K562 (cell line): ENCODE data around the gene ZSCAN29. TPM values are rescaled to one million over a fixed set of nuclear protein-coding genes. Genes with fewer than 3 reads are reported as not detected.

Experiments
- DACH1 ChIP-seq: fragments of 450-650 bp; IDR thresholded peaks from 2 replicates; pipeline ENCODE4 v1.6.1; 2018; ENCODE audit not compliant: partially characterized antibody
- ETV5 ChIP-seq: sonication (generic); formaldehyde crosslinking; IDR thresholded peaks from 2 replicates; pipeline ENCODE4 v1.4.0; 2020; ENCODE audit warnings: low read depth, mild to moderate bottlenecking, missing genetic modification reagents
- HDAC2 ChIP-seq: fragments of 450-650 bp; IDR thresholded peaks from 2 replicates; pipeline ENCODE4 v1.6.1; 2016; ENCODE audit warnings: mild to moderate bottlenecking
- NBN ChIP-seq: fragments of 450-650 bp; IDR thresholded peaks from 2 replicates; pipeline ENCODE4 v1.6.1; 2016; ENCODE audit warnings: low read depth, mild to moderate bottlenecking
- NELFE ChIP-seq: IDR thresholded peaks from 2 replicates; pipeline ENCODE4 v1.6.1; 2011; ENCODE audit warnings: mild to moderate bottlenecking; ENCODE audit not compliant: insufficient read depth, insufficient read length
- PCBP2 ChIP-seq: fragments of 200-400 bp; formaldehyde crosslinking; IDR thresholded peaks from 2 replicates; pipeline ENCODE4 v1.6.1; 2018; ENCODE audit warnings: low read length, low read depth, mild to moderate bottlenecking, moderate library complexity; ENCODE audit not compliant: poor library complexity, severe bottlenecking
- PHF8 ChIP-seq: fragments of 200-600 bp; sonication (generic); IDR thresholded peaks from 2 replicates; pipeline ENCODE4 v1.6.1; 2012; ENCODE audit warnings: mixed run types, mild to moderate bottlenecking, inconsistent platforms, low read length, moderate library complexity, borderline replicate concordance
- RCOR1 ChIP-seq, 2 experiments: IDR thresholded peaks; 2 replicates each; pipeline ENCODE4 v1.6.1; 2012; ENCODE audit warnings: low read depth in 2 of 2, low read length in 2 of 2, borderline replicate concordance in 1 of 2, improper control_type of control experiment in 1 of 2
- SAFB2 ChIP-seq: fragments of 200-400 bp; formaldehyde crosslinking; IDR thresholded peaks from 2 replicates; pipeline ENCODE4 v1.6.1; 2018; ENCODE audit warnings: borderline replicate concordance, low read length, low read depth, moderate library complexity; ENCODE audit not compliant: severe bottlenecking
- TBP ChIP-seq: optimal IDR thresholded peaks from 2 replicates; pipeline ENCODE3; 2011; ENCODE audit warnings: low read depth, low read length, improper control_type of control experiment
- ZC3H4 ChIP-seq: sonication (generic); formaldehyde crosslinking; IDR thresholded peaks from 2 replicates; pipeline ENCODE4 v1.9.0; 2021; ENCODE audit warnings: missing genetic modification reagents, borderline replicate concordance
- ZNF12 ChIP-seq: sonication (generic); formaldehyde crosslinking; IDR thresholded peaks from 2 replicates; pipeline ENCODE4 v1.4.0; 2020; ENCODE audit warnings: mild to moderate bottlenecking, missing genetic modification reagents
- ZNF143 ChIP-seq: sonication (generic); formaldehyde crosslinking; IDR thresholded peaks from 2 replicates; pipeline ENCODE4 v1.9.0; 2022; ENCODE audit warnings: mild to moderate bottlenecking, missing genetic modification reagents
- ZNF239 ChIP-seq: fragments of 250-450 bp; sonication (Bioruptor Pico); IDR thresholded peaks from 2 replicates; pipeline ENCODE4 v1.4.0; 2020; ENCODE audit warnings: mild to moderate bottlenecking
- polyA plus RNA-seq, 8 experiments: library from polyadenylated mRNA; depleted of rRNA in 4 of 8; stranded (reverse) in 5 of 8; unstranded in 3 of 8; fragments of >200 nt; fragmentation: Nextera tagmentation in 2 of 8; fragmentation: Illumina TruSeq in 1 of 8; extraction: Ambion mirVana in 2 of 8; extraction: Trizol in 1 of 8; gene quantifications; 2 replicates each; pipeline versions ENCODE4 v1.2.1 to v1.2.3, GENCODE V29; 2011 to 2014; ENCODE audit warnings: inconsistent platforms in 1 of 8, missing spikeins in 1 of 8
- total RNA-seq, 7 experiments: library from RNA; depleted of rRNA in 6 of 7; stranded (reverse); fragments of >200 nt in 6 of 7; fragmentation: Illumina TruSeq in 2 of 7; extraction: Trizol in 2 of 7; gene quantifications; 2 replicates each; pipeline versions ENCODE4 v1.2.1 to v1.2.3, GENCODE V29; 2011 to 2021; ENCODE audit warnings: low replicate concordance in 1 of 7
- TF ChIP-seq, protein P1 (sequence below): sonication (generic); formaldehyde crosslinking; IDR thresholded peaks from 2 replicates; pipeline ENCODE4 v1.8.1; 2022; ENCODE audit warnings: missing genetic modification reagents
- TF ChIP-seq, protein P2 (sequence below): fragments of 450-650 bp; IDR thresholded peaks from 2 replicates; pipeline ENCODE4 v1.7.1; 2018; ENCODE audit warnings: mild to moderate bottlenecking, low read depth; ENCODE audit not compliant: partially characterized antibody
- TF ChIP-seq, protein P3 (sequence below), 2 experiments: IDR thresholded peaks; 2 replicates each; pipeline ENCODE4 v1.6.1; 2012; ENCODE audit warnings: improper control_type of control experiment in 2 of 2, low read depth in 2 of 2, low read length in 2 of 2, borderline replicate concordance in 1 of 2
- TF ChIP-seq, protein P4 (sequence below): sonication (generic); formaldehyde crosslinking; IDR thresholded peaks from 2 replicates; pipeline ENCODE4 v1.9.0; 2022; ENCODE audit warnings: mild to moderate bottlenecking, missing genetic modification reagents
- TF ChIP-seq, protein P5 (sequence below): sonication (generic); formaldehyde crosslinking; IDR thresholded peaks from 2 replicates; pipeline ENCODE4 v1.8.0; 2022; ENCODE audit warnings: missing genetic modification reagents, mild to moderate bottlenecking, moderate library complexity, borderline replicate concordance

ZSCAN29 gene
- total and polyA plus RNA-seq, 9 of the 15 experiments (the other 6 are each of a cell fraction or from before 2014, with no cell fraction given), result 2.5 to 28.6 (median 19.7) TPM

DNA sequence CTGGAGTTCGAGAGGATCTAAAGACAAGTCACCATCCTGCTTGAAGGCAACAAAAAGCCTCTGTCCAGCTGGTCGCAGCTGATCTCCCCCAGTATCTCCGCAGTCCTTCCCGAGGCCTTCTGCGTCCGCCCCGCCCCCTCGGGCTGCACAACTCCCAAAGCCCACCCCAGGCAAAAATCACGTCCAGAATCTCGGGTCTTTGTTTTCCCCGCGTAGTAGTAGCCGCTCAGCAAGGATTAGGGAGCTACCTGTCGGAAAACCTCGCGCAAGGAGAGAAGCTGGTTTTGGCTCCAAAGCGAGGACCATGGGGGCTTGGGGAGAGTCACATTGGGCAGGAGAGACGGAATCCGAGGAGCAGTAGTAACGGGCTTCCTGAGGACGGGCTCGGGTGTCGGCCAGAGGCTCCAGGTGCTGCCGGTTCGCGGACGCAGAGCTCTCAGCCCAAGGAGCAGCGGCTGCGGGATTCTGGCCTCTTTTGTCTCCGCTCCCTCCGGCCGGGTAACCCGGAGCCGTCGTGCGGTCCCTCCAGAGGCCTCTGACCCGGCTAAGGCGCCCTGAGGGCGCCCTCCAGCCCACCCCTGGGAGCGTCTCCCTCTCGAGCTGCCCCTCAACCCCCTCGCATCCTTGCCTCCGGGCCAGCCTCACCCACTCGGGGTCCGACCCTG is 401 bp downstream of the ZSCAN29 start (continued):
- TF ChIP-seq, protein P1, sequence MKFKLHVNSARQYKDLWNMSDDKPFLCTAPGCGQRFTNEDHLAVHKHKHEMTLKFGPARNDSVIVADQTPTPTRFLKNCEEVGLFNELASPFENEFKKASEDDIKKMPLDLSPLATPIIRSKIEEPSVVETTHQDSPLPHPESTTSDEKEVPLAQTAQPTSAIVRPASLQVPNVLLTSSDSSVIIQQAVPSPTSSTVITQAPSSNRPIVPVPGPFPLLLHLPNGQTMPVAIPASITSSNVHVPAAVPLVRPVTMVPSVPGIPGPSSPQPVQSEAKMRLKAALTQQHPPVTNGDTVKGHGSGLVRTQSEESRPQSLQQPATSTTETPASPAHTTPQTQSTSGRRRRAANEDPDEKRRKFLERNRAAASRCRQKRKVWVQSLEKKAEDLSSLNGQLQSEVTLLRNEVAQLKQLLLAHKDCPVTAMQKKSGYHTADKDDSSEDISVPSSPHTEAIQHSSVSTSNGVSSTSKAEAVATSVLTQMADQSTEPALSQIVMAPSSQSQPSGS, result no peak
- TF ChIP-seq, protein P2, sequence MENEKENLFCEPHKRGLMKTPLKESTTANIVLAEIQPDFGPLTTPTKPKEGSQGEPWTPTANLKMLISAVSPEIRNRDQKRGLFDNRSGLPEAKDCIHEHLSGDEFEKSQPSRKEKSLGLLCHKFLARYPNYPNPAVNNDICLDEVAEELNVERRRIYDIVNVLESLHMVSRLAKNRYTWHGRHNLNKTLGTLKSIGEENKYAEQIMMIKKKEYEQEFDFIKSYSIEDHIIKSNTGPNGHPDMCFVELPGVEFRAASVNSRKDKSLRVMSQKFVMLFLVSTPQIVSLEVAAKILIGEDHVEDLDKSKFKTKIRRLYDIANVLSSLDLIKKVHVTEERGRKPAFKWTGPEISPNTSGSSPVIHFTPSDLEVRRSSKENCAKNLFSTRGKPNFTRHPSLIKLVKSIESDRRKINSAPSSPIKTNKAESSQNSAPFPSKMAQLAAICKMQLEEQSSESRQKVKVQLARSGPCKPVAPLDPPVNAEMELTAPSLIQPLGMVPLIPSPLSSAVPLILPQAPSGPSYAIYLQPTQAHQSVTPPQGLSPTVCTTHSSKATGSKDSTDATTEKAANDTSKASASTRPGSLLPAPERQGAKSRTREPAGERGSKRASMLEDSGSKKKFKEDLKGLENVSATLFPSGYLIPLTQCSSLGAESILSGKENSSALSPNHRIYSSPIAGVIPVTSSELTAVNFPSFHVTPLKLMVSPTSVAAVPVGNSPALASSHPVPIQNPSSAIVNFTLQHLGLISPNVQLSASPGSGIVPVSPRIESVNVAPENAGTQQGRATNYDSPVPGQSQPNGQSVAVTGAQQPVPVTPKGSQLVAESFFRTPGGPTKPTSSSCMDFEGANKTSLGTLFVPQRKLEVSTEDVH, result no peak
- no peak for TF ChIP-seq PCBP2
- TF ChIP-seq, protein P3, sequence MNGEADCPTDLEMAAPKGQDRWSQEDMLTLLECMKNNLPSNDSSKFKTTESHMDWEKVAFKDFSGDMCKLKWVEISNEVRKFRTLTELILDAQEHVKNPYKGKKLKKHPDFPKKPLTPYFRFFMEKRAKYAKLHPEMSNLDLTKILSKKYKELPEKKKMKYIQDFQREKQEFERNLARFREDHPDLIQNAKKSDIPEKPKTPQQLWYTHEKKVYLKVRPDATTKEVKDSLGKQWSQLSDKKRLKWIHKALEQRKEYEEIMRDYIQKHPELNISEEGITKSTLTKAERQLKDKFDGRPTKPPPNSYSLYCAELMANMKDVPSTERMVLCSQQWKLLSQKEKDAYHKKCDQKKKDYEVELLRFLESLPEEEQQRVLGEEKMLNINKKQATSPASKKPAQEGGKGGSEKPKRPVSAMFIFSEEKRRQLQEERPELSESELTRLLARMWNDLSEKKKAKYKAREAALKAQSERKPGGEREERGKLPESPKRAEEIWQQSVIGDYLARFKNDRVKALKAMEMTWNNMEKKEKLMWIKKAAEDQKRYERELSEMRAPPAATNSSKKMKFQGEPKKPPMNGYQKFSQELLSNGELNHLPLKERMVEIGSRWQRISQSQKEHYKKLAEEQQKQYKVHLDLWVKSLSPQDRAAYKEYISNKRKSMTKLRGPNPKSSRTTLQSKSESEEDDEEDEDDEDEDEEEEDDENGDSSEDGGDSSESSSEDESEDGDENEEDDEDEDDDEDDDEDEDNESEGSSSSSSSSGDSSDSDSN (IDR thresholded peaks at IDR 0.05; ENCODE audit: borderline replicate concordance in 1 of 2, low read depth in 2 of 2, low read length in 2 of 2), result peak; percentile 32 to 50; a peak in 1 of 4 replicates
- TF ChIP-seq ZNF239 (CRISPR knock-in tag), result no peak
- peak; percentile 80 for TF ChIP-seq DACH1
- TF ChIP-seq ZNF12, result peak; percentile 16; the same call in 1 of the 2 replicates
- no peak for TF ChIP-seq RCOR1 (IDR thresholded peaks at IDR 0.05; ENCODE audit: borderline replicate concordance in 1 of 2, low read depth in 2 of 2, low read length in 2 of 2)
- TF ChIP-seq NELFE, result no peak
- no peak for TF ChIP-seq NBN
- TF ChIP-seq, protein P4, sequence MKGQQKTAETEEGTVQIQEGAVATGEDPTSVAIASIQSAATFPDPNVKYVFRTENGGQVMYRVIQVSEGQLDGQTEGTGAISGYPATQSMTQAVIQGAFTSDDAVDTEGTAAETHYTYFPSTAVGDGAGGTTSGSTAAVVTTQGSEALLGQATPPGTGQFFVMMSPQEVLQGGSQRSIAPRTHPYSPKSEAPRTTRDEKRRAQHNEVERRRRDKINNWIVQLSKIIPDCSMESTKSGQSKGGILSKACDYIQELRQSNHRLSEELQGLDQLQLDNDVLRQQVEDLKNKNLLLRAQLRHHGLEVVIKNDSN, result no peak
- TF ChIP-seq ZC3H4, result no peak
- TF ChIP-seq PHF8, result peak; percentile 84; the same call in 1 of the 2 replicates
- TF ChIP-seq SAFB2, result no peak
- peak; percentile 4; the same call in 1 of the 2 replicates for TF ChIP-seq ETV5 (CRISPR knock-in tag)
- TF ChIP-seq, protein P5, sequence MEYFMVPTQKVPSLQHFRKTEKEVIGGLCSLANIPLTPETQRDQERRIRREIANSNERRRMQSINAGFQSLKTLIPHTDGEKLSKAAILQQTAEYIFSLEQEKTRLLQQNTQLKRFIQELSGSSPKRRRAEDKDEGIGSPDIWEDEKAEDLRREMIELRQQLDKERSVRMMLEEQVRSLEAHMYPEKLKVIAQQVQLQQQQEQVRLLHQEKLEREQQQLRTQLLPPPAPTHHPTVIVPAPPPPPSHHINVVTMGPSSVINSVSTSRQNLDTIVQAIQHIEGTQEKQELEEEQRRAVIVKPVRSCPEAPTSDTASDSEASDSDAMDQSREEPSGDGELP (CRISPR knock-in tag), result peak; percentile 91
- TF ChIP-seq HDAC2, result peak; percentile 68; the same call in 1 of the 2 replicates
- no peak for TF ChIP-seq ZNF143 (CRISPR knock-in tag)
- TF ChIP-seq TBP, result no peak
